Breast epithelium (tissue), 4 donors: ENCODE data around the gene CDH18. TPM values are rescaled to one million over a fixed set of nuclear protein-coding genes. Genes with fewer than 3 reads are reported as not detected.

ENCODE experiments used
- DNase-seq, 2 donors: peaks; one replicate each; pipeline ENCODE4 v3.0.0-alpha.2; 2019; ENCODE audit warnings: low spot score in 2 of 2
- H3K27ac ChIP-seq, 2 donors: fragments of 200-600 bp; sonication (generic) in 1 of 2; one replicate each; pipeline ENCODE4 v1.5.1; 2016 to 2019; ENCODE audit warnings: mild to moderate bottlenecking in 1 of 2
- H3K27me3 ChIP-seq, 2 donors: fragments of 200-600 bp; sonication (generic) in 1 of 2; one replicate each; pipeline versions ENCODE4 v1.5.1 to v1.6.0; 2017 to 2019; ENCODE audit warnings: control low read depth in 1 of 2, mild to moderate bottlenecking in 1 of 2
- H3K36me3 ChIP-seq: fragments of 200-600 bp; one replicate; pipeline ENCODE4 v1.5.1; 2019
- H3K4me1 ChIP-seq, 2 donors: fragments of 200-600 bp; sonication (generic); one replicate each; pipeline ENCODE4 v1.5.1; 2016 to 2019; ENCODE audit warnings: control low read depth in 1 of 2
- H3K4me3 ChIP-seq, 3 donors: fragments of 200-600 bp; sonication (generic); 1 replicate in 2 of 3; 2 replicates in 1 of 3; pipeline ENCODE4 v1.5.1; 2016 to 2019; ENCODE audit warnings: mild to moderate bottlenecking in 3 of 3, moderate library complexity in 2 of 3
- H3K9me3 ChIP-seq, 2 donors: fragments of 200-600 bp; sonication (generic) in 1 of 2; one replicate each; pipeline ENCODE4 v1.5.1; 2016 to 2019; ENCODE audit warnings: control low read depth in 1 of 2
- CTCF ChIP-seq, 3 donors: fragments of 450-650 bp; IDR thresholded peaks; one replicate each; pipeline ENCODE4 v1.5.1; 2016 to 2017; ENCODE audit warnings: antibody characterized with exemption in 3 of 3, mild to moderate bottlenecking in 3 of 3, moderate library complexity in 3 of 3
- POLR2A ChIP-seq: fragments of 450-650 bp; IDR thresholded peaks from one replicate; pipeline ENCODE4 v1.6.1; 2016; ENCODE audit warnings: antibody characterized with exemption, mild to moderate bottlenecking, moderate library complexity
- POLR2AphosphoS5 ChIP-seq, 3 donors: sonication (generic); formaldehyde crosslinking; IDR thresholded peaks; one replicate each; pipeline ENCODE4 v1.6.1; 2017; ENCODE audit warnings: antibody characterized with exemption in 3 of 3
- intact Hi-C: fragments of 100-400 bp; cut with DNase I; formaldehyde crosslinking; loops from one replicate; pipeline ENCODE4 v1.15.1; 2023; ENCODE audit warnings: low total_unique reads
- total RNA-seq, 3 donors: library from RNA; depleted of rRNA; stranded (reverse); fragments of >200 nt; gene quantifications; one replicate each; pipeline ENCODE4 v1.1.0, GENCODE V29; 2016

Gene CDH18
- total RNA-seq, 3 donors from 2014 or later = not detected

GRCh38 chr5:19806756-19807155 is 181.2 kb downstream of the CDH18 start:
- H3K27ac ChIP-seq = no peak overlapping the region
- H3K27me3 ChIP-seq = no peaks in the 10 kb centered on the region
- no peak overlapping the region for H3K4me3 ChIP-seq
- TF ChIP-seq CTCF (IDR thresholded peaks at IDR 0.05) = no peak
- TF ChIP-seq POLR2AphosphoS5 (IDR thresholded peaks at IDR 0.05) = no peak
- TF ChIP-seq POLR2A = no peak
- no peaks in the 10 kb centered on the region for H3K9me3 ChIP-seq
- no peaks in the 10 kb centered on the region for H3K4me1 ChIP-seq
- intact Hi-C loops = no loop called here
- DNase-seq = no peak
- H3K36me3 ChIP-seq = no peaks in the 10 kb centered on the region

GRCh38 chr5:19802686-19803085 is 185.3 kb downstream of the CDH18 start:
- Histone ChIP-seq H3K4me3 (no peak overlapping the region), H3K27ac (no peak overlapping the region), H3K27me3 (no peaks in the 10 kb centered on the region), H3K9me3 (no peaks in the 10 kb centered on the region), H3K36me3 (no peaks in the 10 kb centered on the region), H3K4me1 (no peaks in the 10 kb centered on the region)
- intact Hi-C loops = loop anchor here (5.0 kb wide), 1 partner anchor 715 kb away; no protein-coding TSS in a partner anchor
- no peak for TF ChIP-seq POLR2AphosphoS5 (IDR thresholded peaks at IDR 0.05)
- no peak for TF ChIP-seq POLR2A
- TF ChIP-seq CTCF (IDR thresholded peaks at IDR 0.05) = no peak
- DNase-seq = no peak

- Histone ChIP-seq H3K27ac (no peak overlapping the region), H3K4me3 (no peak overlapping the region), H3K4me1 (no peaks in the 10 kb centered on the region), H3K9me3 (no peaks in the 10 kb centered on the region), H3K36me3 (no peaks in the 10 kb centered on the region), H3K27me3 (no peaks in the 10 kb centered on the region)
- DNase-seq = no peak
- intact Hi-C loops = no loop called here
- TF ChIP-seq POLR2A (no peak), CTCF (IDR thresholded peaks at IDR 0.05) (no peak), POLR2AphosphoS5 (IDR thresholded peaks at IDR 0.05) (no peak)
Observed at GRCh38 chr5:19795218-19795617, 192.8 kb downstream of the CDH18 start.

GRCh38 chr5:19790829-19791466 is 197.1 kb downstream of the CDH18 start:
- no peak for DNase-seq
- H3K27ac ChIP-seq = no peak overlapping the region
- intact Hi-C loops = no loop called here
- no peaks in the 10 kb centered on the region for H3K4me1 ChIP-seq
- no peaks in the 10 kb centered on the region for H3K36me3 ChIP-seq
- no peaks in the 10 kb centered on the region for H3K27me3 ChIP-seq
- H3K9me3 ChIP-seq = no peaks in the 10 kb centered on the region
- no peak for TF ChIP-seq POLR2A
- TF ChIP-seq POLR2AphosphoS5 (IDR thresholded peaks at IDR 0.05) = no peak
- TF ChIP-seq CTCF (IDR thresholded peaks at IDR 0.05) = no peak
- no peak overlapping the region for H3K4me3 ChIP-seq

GRCh38 chr5:19782566-19782965 is 205.4 kb downstream of the CDH18 start:
- Histone ChIP-seq H3K27me3 (no peaks in the 10 kb centered on the region), H3K27ac (no peak overlapping the region), H3K36me3 (no peaks in the 10 kb centered on the region), H3K9me3 (no peaks in the 10 kb centered on the region), H3K4me1 (no peaks in the 10 kb centered on the region), H3K4me3 (no peak overlapping the region)
- TF ChIP-seq CTCF (IDR thresholded peaks at IDR 0.05) = no peak
- no peak for TF ChIP-seq POLR2A
- TF ChIP-seq POLR2AphosphoS5 (IDR thresholded peaks at IDR 0.05) = no peak
- DNase-seq = no peak
- intact Hi-C loops = no loop called here
